ENCODE data around the gene TNFRSF4.

Gene TNFRSF4

GRCh38 chr1:1221887-1222574 lies 8.1 kb upstream of the TNFRSF4 start:
- Histone ChIP-seq H3K27me3 (ENCODE audit: control insufficient read depth, insufficient read depth, low read length) (no peaks in the 10 kb centered on the region), H3K4me1 (no peaks in the 10 kb centered on the region), H3K9me3 (ENCODE audit: control insufficient read depth, low read length) (no peaks in the 10 kb centered on the region), H3K4me2 (ENCODE audit: low read length) (no peak overlapping the region), H2AFZ (no peak overlapping the region), H3K79me2 (no peaks in the 10 kb centered on the region), H3K9ac (no peak overlapping the region), H3K36me3 (ENCODE audit: control insufficient read depth, insufficient read depth, low read length) (no peaks in the 10 kb centered on the region), H3K27ac (no peak overlapping the region), H3K4me3 (ENCODE audit: low read depth, low read length) (no peak overlapping the region)
- no peak for TF ChIP-seq CTCF (IDR thresholded peaks at IDR 0.05)

GRCh38 chr1:1220197-1220596 lies 6.2 kb upstream of the TNFRSF4 start:
- no peak overlapping the region for H3K27ac ChIP-seq
- H3K79me2 ChIP-seq: no peaks in the 10 kb centered on the region
- H3K9me3 ChIP-seq (ENCODE audit: control insufficient read depth, low read length): no peaks in the 10 kb centered on the region
- no peak overlapping the region for H2AFZ ChIP-seq
- H3K4me3 ChIP-seq (ENCODE audit: low read depth, low read length): no peak overlapping the region
- H3K36me3 ChIP-seq (ENCODE audit: control insufficient read depth, insufficient read depth, low read length): no peaks in the 10 kb centered on the region
- TF ChIP-seq CTCF (IDR thresholded peaks at IDR 0.05): no peak
- no peaks in the 10 kb centered on the region for H3K27me3 ChIP-seq (ENCODE audit: control insufficient read depth, insufficient read depth, low read length)
- no peaks in the 10 kb centered on the region for H3K4me1 ChIP-seq
- H3K4me2 ChIP-seq (ENCODE audit: low read length): no peak overlapping the region
- H3K9ac ChIP-seq: no peak overlapping the region

- no peaks in the 10 kb centered on the region for H3K9me3 ChIP-seq (ENCODE audit: control insufficient read depth, low read length)
- H3K27me3 ChIP-seq (ENCODE audit: control insufficient read depth, insufficient read depth, low read length): no peaks in the 10 kb centered on the region
- no peak overlapping the region for H3K4me3 ChIP-seq (ENCODE audit: low read depth, low read length)
- no peaks in the 10 kb centered on the region for H3K4me1 ChIP-seq
- H3K27ac ChIP-seq: no peak overlapping the region
- no peak for TF ChIP-seq CTCF (IDR thresholded peaks at IDR 0.05)
- no peaks in the 10 kb centered on the region for H3K36me3 ChIP-seq (ENCODE audit: control insufficient read depth, insufficient read depth, low read length)
- no peak overlapping the region for H2AFZ ChIP-seq
- H3K4me2 ChIP-seq (ENCODE audit: low read length): no peak overlapping the region
- H3K9ac ChIP-seq: no peak overlapping the region
- no peaks in the 10 kb centered on the region for H3K79me2 ChIP-seq
These were observed 5.4 kb upstream of the TNFRSF4 start for GRCh38 chr1:1219341-1219740.

- Histone ChIP-seq H3K27me3 (ENCODE audit: control insufficient read depth, insufficient read depth, low read length) (no peaks in the 10 kb centered on the region), H3K9ac (no peak overlapping the region), H3K4me3 (ENCODE audit: low read depth, low read length) (no peak overlapping the region), H3K79me2 (no peaks in the 10 kb centered on the region), H3K4me1 (no peaks in the 10 kb centered on the region), H3K27ac (no peak overlapping the region), H2AFZ (no peak overlapping the region), H3K9me3 (ENCODE audit: control insufficient read depth, low read length) (no peaks in the 10 kb centered on the region), H3K4me2 (ENCODE audit: low read length) (no peak overlapping the region), H3K36me3 (ENCODE audit: control insufficient read depth, insufficient read depth, low read length) (no peaks in the 10 kb centered on the region)
- TF ChIP-seq CTCF (IDR thresholded peaks at IDR 0.05): no peak
These were observed 4.7 kb upstream of the TNFRSF4 start for GRCh38 chr1:1218524-1219200.
